Superior temporal gyrus (tissue), 1 donor: ENCODE results near the gene DRC1.
A peak's percentile ranks its signal among the peaks of the same experiment; 100 is the strongest.

ENCODE experiments used
- DNase-seq: peaks from one replicate; pipeline ENCODE4 v3.0.0-alpha.2; 2016; ENCODE audit errors: extremely low spot score

DRC1 gene

GRCh38 chr2:26399771-26400376, 1.8 kb upstream of the DRC1 start:
- DNase-seq = no peak

- DNase-seq = no peak
Measured at GRCh38 chr2:26400723-26401122, 997 bp upstream of the DRC1 start.

- no peak for DNase-seq
Measured at GRCh38 chr2:26407526-26407925, 5.8 kb downstream of the DRC1 start.

GRCh38 chr2:26409785-26410184, 8.1 kb downstream of the DRC1 start:
- no peak for DNase-seq

GRCh38 chr2:26410764-26411243, 9.1 kb downstream of the DRC1 start:
- no peak for DNase-seq

- DNase-seq = no peak
Measured at GRCh38 chr2:26411419-26411818, 9.7 kb downstream of the DRC1 start.

GRCh38 chr2:26412091-26412673, 10.5 kb downstream of the DRC1 start:
- DNase-seq = no peak

GRCh38 chr2:26414311-26414710, 12.6 kb downstream of the DRC1 start:
- DNase-seq = peak; percentile 66

- DNase-seq = no peak
Measured at GRCh38 chr2:26421961-26422360, 20.2 kb downstream of the DRC1 start.

GRCh38 chr2:26422947-26423629, 21.4 kb downstream of the DRC1 start:
- no peak for DNase-seq

GRCh38 chr2:26423750-26424149, 22.0 kb downstream of the DRC1 start:
- DNase-seq = no peak

- DNase-seq = no peak
Measured at GRCh38 chr2:26424221-26424620, 22.5 kb downstream of the DRC1 start.

- no peak for DNase-seq
Measured at GRCh38 chr2:26428846-26429245, 27.1 kb downstream of the DRC1 start.

- DNase-seq = no peak
Measured at GRCh38 chr2:26429779-26430578, 28.3 kb downstream of the DRC1 start.

GRCh38 chr2:26430826-26431225, 29.1 kb downstream of the DRC1 start:
- DNase-seq = no peak

- no peak for DNase-seq
Measured at GRCh38 chr2:26432363-26432762, 30.6 kb downstream of the DRC1 start.

- DNase-seq = no peak
Measured at GRCh38 chr2:26432859-26433258, 31.1 kb downstream of the DRC1 start.

- DNase-seq = no peak
Measured at GRCh38 chr2:26435106-26435505, 33.4 kb downstream of the DRC1 start.

- no peak for DNase-seq
Measured at GRCh38 chr2:26438526-26438925, 36.8 kb downstream of the DRC1 start.

GRCh38 chr2:26438926-26439325, 37.2 kb downstream of the DRC1 start:
- DNase-seq = no peak

- DNase-seq = no peak
Measured at GRCh38 chr2:26442301-26442700, 40.6 kb downstream of the DRC1 start.

- no peak for DNase-seq
Measured at GRCh38 chr2:26442707-26443106, 41.0 kb downstream of the DRC1 start.
